Coronary artery (tissue), 2 donors: ENCODE measurements around the gene FUT9.

Source experiments
- DNase-seq: peaks from one replicate; pipeline ENCODE4 v3.0.0-alpha.2; 2017; ENCODE audit warnings: low spot score
- H3K27ac ChIP-seq, 2 donors: fragments of 200-600 bp; sonication (generic); one replicate each; pipeline ENCODE4 v1.5.1; 2016 to 2019
- H3K4me3 ChIP-seq: fragments of 200-600 bp; sonication (generic); 2 replicates; pipeline ENCODE4 v1.5.1; 2016; ENCODE audit warnings: mild to moderate bottlenecking, moderate library complexity
- TF ChIP-seq, protein P1 (sequence below): fragments of 200-600 bp; sonication (generic); IDR thresholded peaks from one replicate; pipeline ENCODE4 v1.5.1; 2019; ENCODE audit warnings: antibody characterized with exemption

The FUT9 gene

DNA sequence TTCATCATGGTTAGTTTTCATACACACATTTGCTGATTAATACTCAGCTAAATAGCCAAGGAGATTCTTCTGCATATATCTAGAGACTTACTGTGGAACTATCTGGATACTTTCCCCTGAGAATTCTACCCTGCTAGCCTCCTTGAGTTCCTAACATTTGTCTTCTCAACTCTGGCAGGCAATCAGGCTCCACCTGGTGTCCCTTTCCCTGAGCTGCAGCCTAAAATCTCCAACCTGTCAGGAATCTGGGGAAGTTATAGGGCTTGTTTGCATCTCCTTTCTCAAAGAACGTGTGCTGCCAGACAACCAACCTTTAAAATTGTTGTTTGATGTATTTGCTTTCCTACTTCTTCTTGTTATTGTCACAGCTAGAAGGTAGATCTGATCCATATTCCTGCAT, 73.4 kb downstream of the FUT9 start:
- DNase-seq = no peak
- Histone ChIP-seq H3K4me3 (no peak overlapping the region), H3K27ac (no peak overlapping the region)
- TF ChIP-seq, protein P1, sequence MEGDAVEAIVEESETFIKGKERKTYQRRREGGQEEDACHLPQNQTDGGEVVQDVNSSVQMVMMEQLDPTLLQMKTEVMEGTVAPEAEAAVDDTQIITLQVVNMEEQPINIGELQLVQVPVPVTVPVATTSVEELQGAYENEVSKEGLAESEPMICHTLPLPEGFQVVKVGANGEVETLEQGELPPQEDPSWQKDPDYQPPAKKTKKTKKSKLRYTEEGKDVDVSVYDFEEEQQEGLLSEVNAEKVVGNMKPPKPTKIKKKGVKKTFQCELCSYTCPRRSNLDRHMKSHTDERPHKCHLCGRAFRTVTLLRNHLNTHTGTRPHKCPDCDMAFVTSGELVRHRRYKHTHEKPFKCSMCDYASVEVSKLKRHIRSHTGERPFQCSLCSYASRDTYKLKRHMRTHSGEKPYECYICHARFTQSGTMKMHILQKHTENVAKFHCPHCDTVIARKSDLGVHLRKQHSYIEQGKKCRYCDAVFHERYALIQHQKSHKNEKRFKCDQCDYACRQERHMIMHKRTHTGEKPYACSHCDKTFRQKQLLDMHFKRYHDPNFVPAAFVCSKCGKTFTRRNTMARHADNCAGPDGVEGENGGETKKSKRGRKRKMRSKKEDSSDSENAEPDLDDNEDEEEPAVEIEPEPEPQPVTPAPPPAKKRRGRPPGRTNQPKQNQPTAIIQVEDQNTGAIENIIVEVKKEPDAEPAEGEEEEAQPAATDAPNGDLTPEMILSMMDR = no peak

GRCh38 chr6:96094077-96094476, 78.3 kb downstream of the FUT9 start:
- Histone ChIP-seq H3K27ac (no peak overlapping the region), H3K4me3 (no peak overlapping the region)
- TF ChIP-seq, protein P1 = no peak
- no peak for DNase-seq

DNA sequence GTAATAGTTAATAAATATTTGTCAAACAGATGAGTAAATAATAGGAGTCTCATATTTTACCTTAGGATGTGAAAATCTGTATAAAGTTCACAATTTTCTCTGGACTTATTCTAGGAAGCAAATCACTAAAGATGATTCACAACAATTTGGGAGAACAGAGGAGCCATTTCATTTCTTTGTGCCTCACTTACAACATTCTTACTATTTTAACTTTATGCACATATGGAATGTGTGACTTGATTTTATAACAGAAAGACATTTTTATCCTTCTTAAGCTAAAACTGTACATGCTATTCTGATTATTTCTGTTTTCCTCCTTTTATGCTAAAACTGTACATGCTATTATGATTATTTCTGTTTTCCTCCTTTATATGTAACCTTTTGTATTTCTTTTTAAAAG, 83.3 kb downstream of the FUT9 start:
- TF ChIP-seq, protein P1 = no peak
- no peak overlapping the region for H3K27ac ChIP-seq
- no peak overlapping the region for H3K4me3 ChIP-seq
- no peak for DNase-seq

- TF ChIP-seq, protein P1 = no peak
- Histone ChIP-seq H3K27ac (no peak overlapping the region), H3K4me3 (no peak overlapping the region)
- no peak for DNase-seq
Measured at GRCh38 chr6:96101564-96101963, 85.8 kb downstream of the FUT9 start.

DNA sequence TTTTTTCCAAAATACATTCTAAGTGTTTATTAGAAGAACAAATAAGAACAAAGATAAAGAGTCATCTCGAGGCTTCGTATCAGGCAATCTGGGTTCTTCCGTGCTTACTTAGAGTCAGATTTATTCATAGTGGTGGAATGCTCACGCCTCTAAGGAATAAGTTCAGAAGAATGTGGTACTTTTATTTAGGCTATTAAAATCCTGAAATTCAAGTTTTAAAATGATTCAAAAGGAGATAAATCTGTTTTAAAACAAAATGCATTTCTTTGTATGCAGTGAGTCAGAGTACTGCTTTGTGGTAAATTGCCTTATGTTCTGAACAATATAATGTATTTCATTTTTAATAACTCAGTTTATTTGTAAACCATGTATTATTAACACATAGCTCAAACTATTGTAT, 89.1 kb downstream of the FUT9 start:
- no peak for DNase-seq
- no peak overlapping the region for H3K4me3 ChIP-seq
- TF ChIP-seq, protein P1 = no peak
- no peak overlapping the region for H3K27ac ChIP-seq

- H3K4me3 ChIP-seq = no peak overlapping the region
- no peak overlapping the region for H3K27ac ChIP-seq
- TF ChIP-seq, protein P1 = no peak
- DNase-seq = no peak
Measured at GRCh38 chr6:96110878-96111277, 95.1 kb downstream of the FUT9 start.

DNA sequence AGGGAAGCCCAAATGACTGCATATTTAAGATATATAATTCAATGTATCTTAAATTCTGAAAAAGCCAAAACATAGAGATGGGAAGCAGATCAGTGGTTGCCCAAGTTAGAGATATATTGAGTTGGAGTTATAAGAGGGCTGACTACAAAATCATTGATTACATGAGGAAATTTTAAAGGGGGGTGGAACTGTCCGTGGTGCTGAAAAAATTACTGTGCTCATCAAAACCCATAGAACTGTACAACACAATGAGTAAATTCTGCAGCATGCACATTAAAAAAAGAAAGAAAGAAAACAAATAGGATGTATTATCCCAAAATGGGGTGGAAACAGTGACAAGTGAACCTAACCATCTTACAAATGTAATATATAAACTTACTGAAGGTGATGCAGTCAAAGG, 100.9 kb downstream of the FUT9 start:
- Histone ChIP-seq H3K27ac (no peak overlapping the region), H3K4me3 (no peak overlapping the region)
- no peak for DNase-seq
- TF ChIP-seq, protein P1 = no peak
